ENCODE data around the gene TPPP3.
"Not testable (repeated sequence)": the region's sequence is repeated elsewhere in the genome, so short reads cannot be mapped to it uniquely, and the experiment has no call there.

The TPPP3 gene

GRCh38 chr16:67364600-67365235 is 28.6 kb downstream of the TPPP3 start:
- no peaks in the 10 kb centered on the region; the same call in 1 of the 2 replicates for H3K36me3 ChIP-seq (ENCODE audit: insufficient read depth, low read length)
- H3K4me2 ChIP-seq (ENCODE audit: low read length) = no peak overlapping the region
- no peaks in the 10 kb centered on the region for H4K20me1 ChIP-seq (ENCODE audit: insufficient read depth, low read length)
- H2AFZ ChIP-seq (ENCODE audit: low read length) = no peak overlapping the region
- peaks cover 9% of the 10 kb centered on the region; the same call in 1 of the 2 replicates for H3K27me3 ChIP-seq (ENCODE audit: insufficient read depth, low read length)
- no peaks in the 10 kb centered on the region for H3K9me3 ChIP-seq (ENCODE audit: low read length)
- no peak for TF ChIP-seq CTCF (IDR thresholded peaks at IDR 0.05; ENCODE audit: low read length)
- TF ChIP-seq EZH2 (IDR thresholded peaks at IDR 0.05; ENCODE audit: borderline replicate concordance, low read length) = no peak
- H3K9ac ChIP-seq (ENCODE audit: low read length) = no peak overlapping the region
- no peaks in the 10 kb centered on the region for H3K4me1 ChIP-seq (ENCODE audit: insufficient read depth, low read length, severe bottlenecking)
- no peaks in the 10 kb centered on the region for H3K9me2 ChIP-seq (ENCODE audit: low read depth, low read length)
- no peaks in the 10 kb centered on the region for H3K79me2 ChIP-seq (ENCODE audit: insufficient read depth, low read length)
- H3F3A ChIP-seq (ENCODE audit: insufficient read depth, low read length) = no peaks in the 10 kb centered on the region
- H3K4me3 ChIP-seq (ENCODE audit: low read depth, low read length, poor library complexity, severe bottlenecking) = no peak overlapping the region
- no peak overlapping the region for H3K27ac ChIP-seq (ENCODE audit: low read depth, low read length, poor library complexity, severe bottlenecking)

GRCh38 chr16:67361038-67361437 is 32.3 kb downstream of the TPPP3 start:
- Histone ChIP-seq H3K27me3 (ENCODE audit: insufficient read depth, low read length) (no peaks in the 10 kb centered on the region), H2AFZ (ENCODE audit: low read length) (no peak overlapping the region), H3K4me3 (ENCODE audit: low read depth, low read length, poor library complexity, severe bottlenecking) (no peak overlapping the region), H3K9me2 (ENCODE audit: low read depth, low read length) (no peaks in the 10 kb centered on the region), H3K79me2 (ENCODE audit: insufficient read depth, low read length) (no peaks in the 10 kb centered on the region), H3K9me3 (ENCODE audit: low read length) (no peaks in the 10 kb centered on the region), H3K4me1 (ENCODE audit: insufficient read depth, low read length, severe bottlenecking) (no peaks in the 10 kb centered on the region), H3F3A (ENCODE audit: insufficient read depth, low read length) (no peaks in the 10 kb centered on the region), H3K36me3 (ENCODE audit: insufficient read depth, low read length) (no peaks in the 10 kb centered on the region), H4K20me1 (ENCODE audit: insufficient read depth, low read length) (no peaks in the 10 kb centered on the region), H3K27ac (ENCODE audit: low read depth, low read length, poor library complexity, severe bottlenecking) (no peak overlapping the region), H3K4me2 (ENCODE audit: low read length) (no peak overlapping the region), H3K9ac (ENCODE audit: low read length) (no peak overlapping the region)
- TF ChIP-seq CTCF (IDR thresholded peaks at IDR 0.05; ENCODE audit: low read length) = no peak
- no peak for TF ChIP-seq EZH2 (IDR thresholded peaks at IDR 0.05; ENCODE audit: borderline replicate concordance, low read length)

- H3K27ac ChIP-seq (ENCODE audit: low read depth, low read length, poor library complexity, severe bottlenecking); H3K9me2 ChIP-seq (ENCODE audit: low read depth, low read length); H3K9ac ChIP-seq (ENCODE audit: low read length); H3K4me3 ChIP-seq (ENCODE audit: low read depth, low read length, poor library complexity, severe bottlenecking); H3K4me2 ChIP-seq (ENCODE audit: low read length); H3K4me1 ChIP-seq (ENCODE audit: insufficient read depth, low read length, severe bottlenecking); H3K36me3 ChIP-seq (ENCODE audit: insufficient read depth, low read length); H3K79me2 ChIP-seq (ENCODE audit: insufficient read depth, low read length); H2AFZ ChIP-seq (ENCODE audit: low read length); H4K20me1 ChIP-seq (ENCODE audit: insufficient read depth, low read length); H3K9me3 ChIP-seq (ENCODE audit: low read length); H3F3A ChIP-seq (ENCODE audit: insufficient read depth, low read length); H3K27me3 ChIP-seq (ENCODE audit: insufficient read depth, low read length): not testable (repeated sequence)
Measured at GRCh38 chr16:67359540-67360269, 33.6 kb downstream of the TPPP3 start.
